Peyer's patch (tissue), 4 donors: Measurements from ENCODE around the gene RABGGTA. TPM values are rescaled to one million over a fixed set of nuclear protein-coding genes. Genes with fewer than 3 reads are reported as not detected.

Experiments
- DNase-seq, 3 donors: peaks; one replicate each; pipeline ENCODE4 v3.0.0-alpha.2; 2017 to 2019
- H3K27ac ChIP-seq, 4 donors: fragments of 200-600 bp; sonication (generic); one replicate each; pipeline ENCODE4 v1.5.1; 2016 to 2019
- H3K27me3 ChIP-seq, 2 donors: fragments of 200-600 bp; sonication (generic); one replicate each; pipeline ENCODE4 v1.5.1; 2019
- H3K36me3 ChIP-seq, 3 donors: fragments of 200-600 bp; sonication (generic); one replicate each; pipeline ENCODE4 v1.5.1; 2016 to 2019
- H3K4me1 ChIP-seq, 4 donors: fragments of 200-600 bp; sonication (generic); one replicate each; pipeline ENCODE4 v1.5.1; 2016 to 2019
- H3K4me3 ChIP-seq, 4 donors: fragments of 200-600 bp; sonication (generic); 1 replicate in 3 of 4; 2 replicates in 1 of 4; pipeline ENCODE4 v1.5.1; 2016 to 2019; ENCODE audit warnings: mild to moderate bottlenecking in 1 of 4
- H3K9me3 ChIP-seq, 4 donors: fragments of 200-600 bp; sonication (generic); one replicate each; pipeline ENCODE4 v1.5.1; 2016 to 2019; ENCODE audit warnings: mild to moderate bottlenecking in 1 of 4
- CTCF ChIP-seq, 6 experiments: fragments of 450-650 bp in 4 of 6; fragments of 200-600 bp in 2 of 6; sonication (generic) in 1 of 6; IDR thresholded peaks; one replicate each; pipeline ENCODE4 v1.5.1; 2017 to 2019; ENCODE audit warnings: antibody characterized with exemption in 6 of 6, mild to moderate bottlenecking in 3 of 6, moderate library complexity in 1 of 6
- POLR2A ChIP-seq, 2 donors: fragments of 450-650 bp; IDR thresholded peaks; one replicate each; pipeline ENCODE4 v1.5.1; 2017; ENCODE audit warnings: antibody characterized with exemption in 2 of 2, mild to moderate bottlenecking in 2 of 2, moderate library complexity in 2 of 2
- total RNA-seq, 4 donors: library from RNA; depleted of rRNA; stranded (reverse); fragments of >200 nt; gene quantifications; one replicate each; pipeline ENCODE4 v1.1.0, GENCODE V29; 2016

The RABGGTA gene
- total RNA-seq, 4 donors from 2014 or later, result 57.3 to 84.6 (median 77.6) TPM

DNA sequence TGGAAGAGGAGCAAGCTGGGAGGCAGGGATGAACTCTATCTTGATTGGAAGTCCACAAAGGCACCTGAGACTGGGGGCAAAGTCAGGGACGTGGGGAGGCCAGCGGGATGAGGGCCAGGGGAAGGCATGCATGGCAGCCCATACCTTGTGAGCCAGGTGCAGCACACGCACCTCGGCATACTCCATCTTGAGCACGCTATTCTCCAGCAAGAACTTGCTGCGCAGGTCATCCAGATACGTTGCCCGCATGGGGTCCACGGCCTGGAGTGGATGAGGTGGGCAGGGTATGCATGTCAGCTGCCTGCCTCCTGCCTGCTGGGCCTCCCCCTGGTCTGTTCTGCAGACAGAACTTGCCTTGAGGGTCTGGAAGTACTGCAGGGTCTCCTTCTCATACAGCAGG lies 3.9 kb downstream of the RABGGTA start:
- Histone ChIP-seq H3K4me1 (peaks cover 0 to 9% (median 5%) of the 10 kb centered on the region in 4 donors), H3K27me3 (no peaks in the 10 kb centered on the region), H3K36me3 (peaks cover 0 to 39% (median 0%) of the 10 kb centered on the region in 3 donors), H3K27ac (no peak overlapping the region), H3K4me3 (no peak overlapping the region), H3K9me3 (no peaks in the 10 kb centered on the region)
- TF ChIP-seq POLR2A (IDR thresholded peaks at IDR 0.05), result no peak
- no peak for TF ChIP-seq CTCF (IDR thresholded peaks at IDR 0.05)
- no peak for DNase-seq

GRCh38 chr14:24266344-24267244 lies 4.8 kb downstream of the RABGGTA start:
- Histone ChIP-seq H3K27ac (no peak overlapping the region), H3K27me3 (no peaks in the 10 kb centered on the region), H3K4me3 (no peak overlapping the region), H3K36me3 (peaks cover 0 to 39% (median 0%) of the 10 kb centered on the region in 3 donors), H3K4me1 (peaks cover 0 to 5% (median 2%) of the 10 kb centered on the region in 4 donors), H3K9me3 (no peaks in the 10 kb centered on the region)
- no peak for TF ChIP-seq CTCF (IDR thresholded peaks at IDR 0.05)
- TF ChIP-seq POLR2A (IDR thresholded peaks at IDR 0.05), result no peak
- no peak for DNase-seq

DNA sequence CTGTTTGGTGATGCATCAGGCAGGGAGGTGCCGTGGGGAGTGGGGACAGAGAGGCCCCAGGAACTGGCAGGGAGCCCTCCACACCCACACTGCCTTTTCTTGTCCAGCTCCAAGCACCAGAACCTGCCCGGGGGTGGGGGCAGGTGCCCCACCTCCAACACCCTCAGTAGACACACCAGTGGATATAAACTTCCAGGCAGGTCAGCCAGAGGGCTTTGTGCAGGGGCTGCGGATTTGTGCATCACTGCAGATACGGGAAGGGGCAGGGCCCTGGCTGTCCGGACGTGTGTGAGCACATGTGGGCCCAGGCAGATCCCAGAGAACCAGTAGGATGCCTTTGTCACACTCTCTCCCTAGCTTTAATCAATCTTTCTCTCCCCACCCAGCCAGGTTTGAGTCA lies 7.1 kb downstream of the RABGGTA start:
- no peak overlapping the region for H3K27ac ChIP-seq
- DNase-seq, result no peak
- TF ChIP-seq POLR2A (IDR thresholded peaks at IDR 0.05) (no peak), CTCF (IDR thresholded peaks at IDR 0.05) (no peak)
- no peaks in the 10 kb centered on the region for H3K4me1 ChIP-seq
- H3K36me3 ChIP-seq, result peaks cover 0 to 35% (median 0%) of the 10 kb centered on the region in 3 donors
- H3K27me3 ChIP-seq, result no peaks in the 10 kb centered on the region
- no peak overlapping the region for H3K4me3 ChIP-seq
- H3K9me3 ChIP-seq, result no peaks in the 10 kb centered on the region

GRCh38 chr14:24263848-24264247 lies 7.5 kb downstream of the RABGGTA start:
- Histone ChIP-seq H3K27ac (no peak overlapping the region), H3K4me1 (no peaks in the 10 kb centered on the region), H3K27me3 (no peaks in the 10 kb centered on the region), H3K9me3 (no peaks in the 10 kb centered on the region), H3K4me3 (no peak overlapping the region), H3K36me3 (peaks cover 0 to 32% (median 0%) of the 10 kb centered on the region in 3 donors)
- no peak for TF ChIP-seq CTCF (IDR thresholded peaks at IDR 0.05)
- no peak for TF ChIP-seq POLR2A (IDR thresholded peaks at IDR 0.05)
- DNase-seq, result peak in 1 of 3 donors; percentile 25

DNA sequence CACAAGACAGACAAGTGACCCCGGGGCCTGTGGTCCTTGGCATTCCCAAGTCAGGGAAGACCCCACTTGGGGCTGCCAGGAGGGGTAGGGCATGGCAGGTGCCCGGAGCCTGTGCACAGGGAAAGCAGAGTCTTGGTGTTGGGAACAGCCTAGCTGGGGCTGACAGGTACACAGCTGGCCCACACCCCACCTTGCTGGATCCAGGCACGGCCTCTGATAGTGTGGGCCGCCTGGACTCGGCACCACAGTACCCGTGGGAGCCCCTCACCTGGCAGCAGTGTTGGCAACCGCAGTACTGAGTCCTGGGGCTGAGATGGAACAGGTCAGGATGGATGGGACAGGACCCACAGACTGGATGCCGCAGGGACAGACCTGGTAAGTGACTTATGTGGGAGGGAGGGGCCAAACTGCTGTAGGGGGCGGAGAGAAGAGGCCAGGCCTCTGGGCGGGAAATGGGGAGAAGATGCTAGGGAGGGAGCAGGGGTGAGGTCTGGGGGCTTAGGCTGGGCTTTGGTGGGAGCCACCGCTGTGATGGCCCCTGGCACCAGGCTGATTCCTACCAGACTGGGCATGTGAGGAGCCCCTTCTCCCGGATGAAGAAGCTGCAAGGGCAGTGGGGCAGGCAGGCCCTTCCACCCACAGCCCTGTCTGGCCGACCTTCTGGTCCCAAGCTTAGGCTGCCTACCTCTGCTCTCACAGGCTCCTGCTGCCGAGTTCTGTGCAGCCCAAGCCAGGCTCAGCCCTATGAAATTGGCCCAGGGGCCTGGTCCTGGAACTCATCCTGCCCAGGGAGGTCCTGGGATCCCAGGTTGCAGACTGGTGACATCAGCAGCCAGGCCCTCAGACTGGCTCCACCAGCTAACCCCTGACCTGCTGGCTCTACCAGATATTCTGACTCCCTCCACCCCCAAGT lies 8.3 kb downstream of the RABGGTA start, which contains the start of gene TGM1:
Gene TGM1 (minus strand): TSS at position 357 of the 913 bp plus-strand sequence. CDS start 825 bp downstream, outside the sequence.
- TF ChIP-seq CTCF (IDR thresholded peaks at IDR 0.05) (no peak), POLR2A (IDR thresholded peaks at IDR 0.05) (no peak)
- H3K36me3 ChIP-seq, result peaks cover 0 to 34% (median 0%) of the 10 kb centered on the region in 3 donors
- H3K27me3 ChIP-seq, result no peaks in the 10 kb centered on the region
- H3K4me1 ChIP-seq, result no peaks in the 10 kb centered on the region
- no peak within 1 kb of the TSS for H3K4me3 ChIP-seq
- no peaks in the 10 kb centered on the region for H3K9me3 ChIP-seq
- DNase-seq, result no peak
- no peak within 1 kb of the TSS for H3K27ac ChIP-seq
